ENCODE results near the gene LPAR6.

LPAR6 gene

GRCh38 chr13:48369988-48370387 is 42.9 kb downstream of the LPAR6 start:
- DNase-seq (ENCODE audit: low spot score), result no peak
